Stimulated activated CD4-positive, alpha-beta T cell treated with anti-CD3 and anti-CD28 coated beads, TNF-alpha, amount 100 ng/mL, for 48 hours (primary cell): Measurements from ENCODE around the gene COL27A1.
"Not testable (repeated sequence)": the region's sequence is repeated elsewhere in the genome, so short reads cannot be mapped to it uniquely, and the experiment has no call there.

Experiments used
- DNase-seq, 3 donors: peaks; one replicate each; pipeline ENCODE4 v3.0.0-alpha.2; 2020; ENCODE audit warnings: low read depth in 3 of 3

Gene COL27A1

DNA sequence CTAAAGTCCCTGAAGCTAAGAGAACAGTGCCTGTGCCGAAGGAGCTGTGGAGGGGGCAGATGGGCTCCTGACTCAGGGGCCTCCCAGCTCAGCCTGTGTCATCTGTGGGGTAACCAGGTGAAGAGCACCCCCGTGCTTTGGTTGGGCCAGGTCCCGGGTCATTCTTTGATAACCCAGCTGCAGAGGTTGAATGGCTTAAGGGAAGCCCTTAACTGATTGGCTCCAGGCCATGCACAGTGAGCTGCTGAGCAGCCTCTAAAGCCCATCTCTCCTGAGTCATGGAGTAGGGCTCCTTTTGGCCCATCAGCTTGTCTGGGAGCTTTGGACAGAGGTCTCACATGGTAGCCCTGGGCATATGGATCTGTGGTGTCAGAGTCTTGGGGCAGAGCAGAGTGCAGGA lies 28.7 kb downstream of the COL27A1 start:
- DNase-seq: no peak

GRCh38 chr9:114184866-114185265 lies 29.5 kb downstream of the COL27A1 start:
- no peak for DNase-seq

DNA sequence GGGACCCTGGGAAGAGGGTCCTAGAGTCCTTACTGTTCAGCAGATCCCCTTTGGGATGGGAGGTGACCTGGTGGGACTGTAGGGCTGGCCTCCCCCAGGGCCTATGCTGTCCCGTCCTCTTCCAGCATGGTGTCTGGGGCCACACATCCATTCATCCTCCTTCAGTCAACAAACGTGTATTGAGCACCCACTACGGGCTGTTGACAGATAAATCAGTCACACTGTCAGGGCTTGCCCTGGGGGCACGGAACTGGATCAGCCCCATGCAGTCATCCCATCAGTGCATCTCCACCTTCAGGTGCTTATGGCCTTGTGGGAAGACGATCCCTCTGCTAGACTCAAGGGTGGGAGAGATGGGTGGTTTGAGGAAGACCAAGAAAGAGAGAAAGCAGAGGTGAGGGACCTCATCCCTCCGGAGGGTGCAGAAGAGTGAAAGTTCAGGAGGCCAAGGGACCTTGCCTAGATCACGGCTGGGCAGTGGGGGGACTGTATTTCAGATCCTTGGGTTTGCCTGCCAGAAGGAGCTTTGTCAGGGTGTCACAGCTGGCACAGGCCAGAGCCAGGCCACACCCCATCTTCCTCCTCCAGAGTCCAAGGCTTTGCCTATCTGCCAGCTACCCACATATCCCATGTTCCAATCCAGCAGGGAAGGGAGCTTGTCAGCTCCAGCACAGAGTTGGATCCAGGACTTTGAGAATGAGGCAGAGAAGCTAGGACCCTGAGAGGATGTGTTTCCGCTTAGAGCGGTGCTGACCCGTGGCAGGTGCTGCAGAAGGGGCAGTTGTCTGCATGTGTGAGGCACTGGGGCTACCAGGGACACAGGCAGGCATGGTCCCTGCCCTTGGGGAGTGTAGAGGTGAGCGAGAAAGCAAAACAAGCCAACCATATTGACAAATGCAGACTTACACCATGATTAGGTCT lies 30.5 kb downstream of the COL27A1 start:
- no peak for DNase-seq

- DNase-seq: no peak
Observed at GRCh38 chr9:114186605-114187289, 31.4 kb downstream of the COL27A1 start.

DNA sequence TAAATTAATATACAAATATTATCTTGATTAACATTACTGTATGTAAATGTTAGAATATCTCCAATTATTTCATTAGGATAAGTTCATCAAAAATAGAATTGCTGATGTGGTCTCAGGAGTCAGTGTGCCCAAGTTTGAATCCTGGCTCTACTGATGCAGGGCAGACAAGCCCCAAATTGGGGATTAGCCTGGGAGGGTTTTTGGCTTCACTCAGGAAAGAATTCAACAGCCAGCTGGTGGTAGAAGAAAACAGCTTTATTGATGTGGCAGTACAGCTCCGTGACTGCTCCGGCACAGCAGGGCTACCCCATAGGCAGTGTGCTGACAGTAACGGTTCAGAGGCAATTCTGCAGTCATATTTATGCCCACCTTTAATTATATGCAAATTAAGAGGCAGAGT lies 32.5 kb downstream of the COL27A1 start:
- DNase-seq: no peak

DNA sequence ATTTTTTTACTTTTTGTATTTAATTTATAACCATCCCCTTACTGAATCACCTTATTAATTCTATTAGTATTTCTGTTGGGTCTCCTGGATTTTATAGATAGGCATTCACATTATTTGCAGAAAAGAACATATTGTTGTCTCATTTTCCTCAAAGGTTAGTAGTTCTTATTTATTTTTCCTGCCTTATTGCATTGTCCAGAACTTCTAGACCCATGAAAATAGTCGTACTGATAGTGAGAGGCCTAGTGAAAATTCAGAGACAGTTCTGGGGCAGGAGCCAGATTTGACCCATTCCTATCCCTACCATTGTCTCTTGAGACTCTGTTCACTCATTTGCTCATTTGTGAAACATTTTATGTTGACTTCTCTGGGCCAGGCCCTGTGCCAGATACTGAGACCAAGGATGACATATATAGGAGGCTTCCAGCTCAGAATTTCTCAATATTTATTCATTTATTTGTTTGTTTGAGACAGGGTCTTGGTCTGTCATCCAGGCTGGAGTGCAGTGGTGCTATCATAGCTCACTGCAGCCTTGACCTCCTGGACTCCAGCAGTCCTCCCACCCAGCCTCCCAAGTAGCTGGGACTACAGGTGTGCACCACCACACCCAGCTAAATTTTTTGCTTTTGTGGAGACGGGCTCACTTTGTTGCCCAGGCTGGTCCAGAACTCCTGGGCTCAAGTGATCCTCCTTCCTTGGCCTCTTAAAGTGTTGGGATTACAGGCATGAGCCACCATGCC lies 34.7 kb downstream of the COL27A1 start:
- no peak for DNase-seq

DNA sequence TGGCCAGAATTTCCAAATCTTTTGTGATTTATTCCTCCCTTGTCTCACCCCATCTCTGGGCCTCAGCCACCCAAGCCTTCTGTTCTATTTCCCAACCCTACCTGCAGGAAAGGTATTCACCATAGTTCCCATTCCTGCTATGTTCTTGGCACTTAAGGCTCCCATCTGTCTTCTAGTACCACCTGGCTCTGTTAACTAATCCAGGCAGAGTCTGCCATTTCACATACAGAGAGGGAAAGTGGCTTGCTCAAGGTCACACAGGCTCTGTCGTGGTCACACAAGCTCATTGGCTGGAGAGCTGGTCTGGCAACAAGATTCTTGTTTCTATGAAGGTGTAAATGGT lies 35.2 kb downstream of the COL27A1 start:
- no peak for DNase-seq

DNA sequence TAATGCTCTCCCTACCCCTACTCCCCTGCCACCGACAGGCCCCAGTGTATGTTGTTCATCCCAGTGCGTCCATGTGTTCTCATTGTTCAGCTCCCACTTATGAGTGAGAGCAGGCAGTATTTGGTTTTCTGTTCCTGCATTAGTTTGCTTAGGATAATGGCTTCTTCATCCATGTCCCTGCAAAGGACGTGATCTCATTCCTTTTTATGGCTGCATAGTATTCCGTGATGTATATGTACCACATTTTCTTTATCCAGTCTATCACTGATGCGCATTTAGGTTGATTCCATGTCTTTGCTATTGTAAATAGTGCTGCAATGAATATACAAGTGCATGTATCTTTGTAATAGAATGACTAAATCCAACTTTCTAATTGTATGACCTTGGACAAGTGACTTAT lies 36.1 kb downstream of the COL27A1 start:
- DNase-seq: not testable (repeated sequence)

GRCh38 chr9:114192539-114192938 lies 37.2 kb downstream of the COL27A1 start:
- no peak for DNase-seq

DNA sequence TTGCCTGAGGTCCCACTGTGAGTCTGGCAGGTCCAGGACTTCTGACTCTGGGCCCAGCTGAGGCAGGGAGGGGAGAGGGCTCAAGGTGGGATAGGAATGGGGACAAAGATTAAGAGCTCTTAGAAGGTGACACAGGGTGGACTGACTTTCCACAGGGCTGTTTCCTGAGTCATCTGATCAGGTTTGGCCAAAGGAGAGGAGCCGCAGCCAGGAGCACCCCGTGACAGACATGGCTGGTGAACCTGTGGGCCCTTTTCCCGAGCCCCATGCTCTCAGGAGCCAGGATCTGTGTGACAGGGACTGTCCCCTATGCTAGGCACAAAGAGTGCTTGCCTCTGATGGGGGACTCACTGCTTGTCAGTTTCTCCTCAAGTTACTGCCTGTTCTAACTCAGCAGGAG lies 37.8 kb downstream of the COL27A1 start:
- no peak for DNase-seq

DNA sequence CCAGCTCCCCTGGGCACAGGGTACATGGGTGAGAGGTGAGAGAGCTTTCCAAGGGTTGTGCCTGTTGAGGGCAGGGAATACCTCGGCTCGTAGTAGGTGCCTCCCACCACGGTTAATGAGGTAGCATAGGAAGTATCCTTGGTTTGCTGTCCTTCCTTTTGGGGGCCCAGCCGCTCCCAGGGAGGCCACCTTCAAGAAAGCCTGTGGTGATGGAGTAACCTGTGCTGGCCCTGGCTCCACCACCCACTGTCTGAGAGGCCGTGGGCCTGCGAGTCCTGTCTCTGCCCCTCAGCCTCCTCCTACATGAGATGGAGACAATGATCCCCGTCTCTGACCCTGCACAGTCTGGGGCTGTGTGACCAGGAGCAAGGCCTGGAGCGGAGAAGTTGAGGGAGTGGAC lies 40.8 kb downstream of the COL27A1 start:
- no peak for DNase-seq

- DNase-seq: no peak
Observed at GRCh38 chr9:114196979-114197622, 41.8 kb downstream of the COL27A1 start.

DNA sequence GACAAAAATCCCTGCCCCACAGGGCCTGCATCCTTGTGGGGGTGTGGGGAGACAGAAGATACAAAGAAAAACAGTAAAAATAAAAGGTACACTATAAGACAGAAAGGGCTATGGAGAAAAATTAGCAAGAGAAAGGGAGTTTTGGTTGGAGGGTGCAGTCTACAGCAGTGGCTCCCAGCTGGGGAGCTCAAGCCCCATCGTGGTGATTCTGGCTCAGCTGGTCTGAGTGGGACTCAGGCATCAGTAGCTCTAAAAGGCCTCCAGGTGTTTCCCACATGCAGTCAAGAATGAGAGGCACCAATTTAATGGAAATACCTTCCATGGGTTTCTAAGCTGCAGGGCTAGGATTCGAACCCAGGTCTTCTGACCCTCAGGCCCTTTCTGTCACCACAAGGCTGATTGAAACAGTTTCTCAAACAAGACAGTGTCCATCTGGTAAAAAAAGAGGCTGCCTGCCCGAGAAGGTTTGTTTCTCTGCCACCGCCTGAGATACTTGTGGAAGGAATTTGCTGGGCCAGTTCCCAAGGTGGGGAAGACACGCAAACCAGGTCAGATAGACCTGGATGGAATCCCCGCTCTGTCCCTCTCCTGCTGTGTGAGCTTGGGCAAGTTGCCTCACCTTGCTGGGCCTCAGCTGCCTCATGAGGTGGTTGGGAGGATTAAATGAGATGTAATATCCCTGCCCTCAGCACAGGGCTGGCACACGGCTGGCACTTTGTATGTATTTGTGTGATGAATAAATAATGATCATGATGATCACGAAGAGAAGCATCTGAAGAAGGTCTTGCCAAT lies 43.1 kb downstream of the COL27A1 start:
- DNase-seq: no peak

- no peak for DNase-seq
Observed at GRCh38 chr9:114200721-114201300, 45.5 kb downstream of the COL27A1 start.

GRCh38 chr9:114202396-114202795 lies 47.1 kb downstream of the COL27A1 start:
- DNase-seq: no peak

DNA sequence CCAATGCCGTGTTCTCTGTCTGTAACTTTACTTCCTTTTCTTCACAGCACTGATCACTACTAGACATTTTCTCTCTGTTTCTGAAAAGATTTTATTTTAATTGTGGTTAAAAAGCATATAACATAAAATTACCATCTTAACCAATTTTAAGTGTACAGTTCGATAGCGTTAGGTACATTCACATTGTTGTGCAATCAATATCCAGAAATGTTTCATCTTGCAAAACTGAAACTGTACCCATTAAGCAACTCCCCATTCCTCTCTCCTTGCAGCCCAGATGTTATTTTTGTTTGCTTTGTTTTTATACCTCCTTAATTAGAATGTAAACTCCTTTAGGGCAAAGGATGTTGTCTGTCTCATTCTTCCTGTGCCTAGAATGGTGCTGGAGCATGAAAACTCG lies 47.5 kb downstream of the COL27A1 start:
- no peak for DNase-seq

DNA sequence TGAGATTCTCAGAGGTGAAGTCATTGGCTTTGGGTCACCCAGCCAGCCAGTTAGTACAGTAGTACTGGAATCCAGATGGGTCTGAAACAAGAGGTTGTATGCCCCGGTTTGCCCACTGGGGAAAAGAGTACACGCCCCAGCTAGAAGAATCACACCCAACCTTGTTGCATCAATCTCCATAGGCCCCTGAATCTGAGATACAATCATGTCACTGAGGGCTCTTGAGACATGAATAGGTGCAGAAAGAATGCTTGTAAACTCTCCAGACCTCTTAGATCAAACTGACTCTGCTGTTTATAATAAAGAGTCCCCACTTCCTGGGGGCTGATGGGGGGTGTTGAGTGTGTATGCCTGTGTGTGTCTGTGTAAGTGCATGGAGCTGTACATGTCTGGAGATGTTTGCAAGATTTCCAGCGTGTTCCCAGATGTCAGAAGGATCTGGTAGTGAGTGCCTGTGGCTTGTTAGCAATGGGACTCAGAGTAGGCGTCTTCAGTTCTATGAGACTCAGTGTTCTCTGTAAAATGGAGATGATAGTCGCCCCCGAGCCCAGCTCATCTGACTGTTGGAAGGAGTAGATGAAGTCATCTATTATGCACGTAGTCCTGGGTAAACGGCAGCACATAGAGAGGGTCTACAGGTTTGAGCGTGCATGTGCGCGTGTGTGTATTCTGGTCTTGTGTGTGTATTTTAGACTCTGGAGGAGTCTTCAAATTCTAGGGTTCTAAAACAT lies 48.2 kb downstream of the COL27A1 start:
- DNase-seq: no peak

DNA sequence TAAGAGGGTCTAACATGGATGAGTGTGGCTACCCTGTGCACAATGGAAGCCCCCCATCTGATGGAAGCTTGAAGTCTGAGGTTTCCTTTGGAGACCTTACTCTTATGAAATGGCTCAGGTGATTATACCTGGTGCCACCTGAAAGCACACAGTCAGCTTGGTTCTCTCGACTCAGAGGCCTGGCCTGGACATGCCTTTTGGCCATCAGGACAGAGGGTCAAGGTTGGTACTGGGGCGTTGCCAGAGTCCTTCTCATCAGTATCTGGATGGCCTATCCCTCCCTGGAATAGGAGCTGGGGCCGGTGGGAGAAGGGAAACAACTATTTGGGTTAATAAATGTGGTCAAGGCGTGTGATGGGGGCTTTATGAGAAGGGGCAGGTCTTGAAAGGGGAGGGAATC lies 48.9 kb downstream of the COL27A1 start:
- no peak for DNase-seq

GRCh38 chr9:114205171-114206015 lies 50.1 kb downstream of the COL27A1 start:
- DNase-seq: no peak
